Smooth muscle cell of the coronary artery (primary cell): ENCODE data around the gene OSCP1. TPM values are rescaled to one million over a fixed set of nuclear protein-coding genes. Genes with fewer than 3 reads are reported as not detected.

ENCODE experiments used
- total RNA-seq: library from RNA; depleted of rRNA; stranded (reverse); fragments of >200 nt; gene quantifications from 2 replicates; pipeline ENCODE4 v1.2.3, GENCODE V29; 2014; ENCODE audit warnings: low replicate concordance

The OSCP1 gene
- 9.0 and 10.5 TPM in 2 replicates for total RNA-seq

GRCh38 chr1:36450270-36450918 lies at the start of gene OSCP1:
Gene OSCP1, minus strand, starts transcription at chr1:36450451. Its CDS starts 82 bp downstream, at chr1:36450369.

GRCh38 chr1:36482724-36483388 lies 32.6 kb upstream of the OSCP1 start, which contains the start of gene CSF3R:
Gene CSF3R, minus strand, starts transcription at chr1:36482913. Its CDS starts 3,417 bp downstream, at chr1:36479496.

GRCh38 chr1:36463803-36464604 lies 13.8 kb upstream of the OSCP1 start, which contains the start of gene MRPS15:
Gene MRPS15, minus strand, starts transcription at chr1:36464384. Its CDS starts 109 bp downstream, at chr1:36464275.

GRCh38 chr1:36397378-36398230 lies 52.6 kb downstream of the OSCP1 start, which contains the start of gene LSM10:
Gene LSM10, minus strand, starts transcription at chr1:36397908. Its CDS starts 3,779 bp downstream, at chr1:36394129.

GRCh38 chr1:36385410-36386264 lies 64.6 kb downstream of the OSCP1 start, which contains the start of gene STK40:
Gene STK40, minus strand, starts transcription at chr1:36385924. Its CDS starts 24,592 bp downstream, at chr1:36361332.

Other genes starting within 250 kb of the OSCP1 start
- gene THRAP3, start 226.0 kb downstream of the OSCP1 start, total RNA-seq, result 33.2 and 82.2 TPM in 2 replicates
- gene SH3D21, start 144.1 kb downstream of the OSCP1 start, total RNA-seq, result 2.7 and 3.2 TPM in 2 replicates
- gene EVA1B, start 126.8 kb downstream of the OSCP1 start, total RNA-seq, result 58.5 and 143 TPM in 2 replicates
- gene STK40, start 64.5 kb downstream of the OSCP1 start, total RNA-seq, result 9.8 and 26.4 TPM in 2 replicates
- gene LSM10, start 52.5 kb downstream of the OSCP1 start, total RNA-seq, result 10.5 and 12.5 TPM in 2 replicates
- 15.7 and 61.9 TPM in 2 replicates for gene MRPS15, start 13.9 kb upstream of the OSCP1 start, total RNA-seq
- not detected in 2 replicates for gene CSF3R, start 32.5 kb upstream of the OSCP1 start, total RNA-seq